IgD-negative memory B cell (primary cell): ENCODE results near the gene CCDC92. TPM values are rescaled to one million over a fixed set of nuclear protein-coding genes. Genes with fewer than 3 reads are reported as not detected.
A peak's percentile ranks its signal among the peaks of the same experiment; 100 is the strongest.

Experiments
- H3K27ac Mint-ChIP-seq, 3 donors: one replicate each; pipeline ENCODE4 v1.8.0; 2020 to 2022; ENCODE audit warnings: mild to moderate bottlenecking in 3 of 3, mixed read lengths in 3 of 3, moderate library complexity in 1 of 3
- H3K27me3 Mint-ChIP-seq: one replicate; pipeline ENCODE4 v1.8.0; 2021; ENCODE audit warnings: mixed read lengths
- H3K36me3 Mint-ChIP-seq: one replicate; pipeline ENCODE4 v1.8.0; 2020; ENCODE audit warnings: mild to moderate bottlenecking, mixed read lengths
- H3K4me1 Mint-ChIP-seq, 3 donors: one replicate each; pipeline ENCODE4 v1.8.0; 2020 to 2022; ENCODE audit warnings: mixed read lengths in 3 of 3, mild to moderate bottlenecking in 1 of 3
- H3K4me3 Mint-ChIP-seq, 4 donors: one replicate each; pipeline ENCODE4 v1.8.0; 2020 to 2022; ENCODE audit warnings: mild to moderate bottlenecking in 4 of 4, mixed read lengths in 4 of 4, moderate library complexity in 3 of 4
- H3K9me3 Mint-ChIP-seq, 3 donors: one replicate each; pipeline ENCODE4 v1.8.0; 2020 to 2021; ENCODE audit warnings: mixed read lengths in 3 of 3, mild to moderate bottlenecking in 1 of 3
- polyA plus RNA-seq: library from polyadenylated mRNA; unstranded; fragments of 300-500 nt; fragmentation: Illumina TruSeq; gene quantifications from one replicate; pipeline ENCODE4 v1.2.3, GENCODE V29; 2021

Gene CCDC92
- polyA plus RNA-seq, 1 donor from 2014 or later: 27.8 TPM

DNA sequence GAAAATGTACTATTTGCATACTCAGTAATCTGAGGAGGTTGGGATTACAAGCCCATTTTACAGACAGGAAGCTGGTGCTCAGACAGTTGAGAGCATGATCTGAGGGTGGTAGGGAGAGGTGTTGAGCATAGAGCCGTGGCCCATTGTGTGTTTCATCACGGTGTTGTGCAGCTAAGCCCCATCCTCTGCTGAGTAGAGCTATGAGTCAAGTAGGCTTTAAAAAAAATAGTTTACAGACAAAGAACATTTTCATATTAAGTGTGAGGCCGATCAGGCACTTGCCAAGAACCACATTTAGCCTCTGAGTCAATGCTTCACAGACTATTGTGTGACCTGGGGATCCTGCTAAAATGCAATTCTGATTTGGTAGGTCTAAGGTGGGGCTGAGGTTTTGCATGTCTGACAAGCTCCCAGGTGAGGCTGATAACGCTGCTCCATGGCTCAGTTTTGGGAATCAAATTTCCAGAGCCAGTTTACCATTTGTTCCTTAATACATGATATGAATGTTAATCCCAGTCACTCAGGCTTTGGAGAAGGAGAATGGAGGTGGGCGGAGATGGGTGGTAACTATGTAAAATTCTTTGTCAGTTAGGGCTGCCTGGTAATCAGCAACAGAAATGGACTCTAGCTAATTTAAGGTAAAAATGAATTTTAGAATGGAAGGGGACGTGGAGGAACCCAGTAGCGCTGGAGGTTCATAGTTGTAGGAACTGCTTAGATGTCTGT, 22.6 kb upstream of the CCDC92 start:
- Mint-ChIP-seq H3K4me1 (peaks cover 5 to 12% (median 7%) of the 10 kb centered on the region in 3 donors), H3K36me3 (peaks cover 8% of the 10 kb centered on the region), H3K9me3 (no peaks in the 10 kb centered on the region), H3K27me3 (no peaks in the 10 kb centered on the region), H3K27ac (peak overlapping the region in 1 of 3 donors; percentile 2), H3K4me3 (no peak overlapping the region)

- Mint-ChIP-seq H3K9me3 (no peaks in the 10 kb centered on the region), H3K27ac (no peak overlapping the region), H3K36me3 (peaks cover 9% of the 10 kb centered on the region), H3K27me3 (no peaks in the 10 kb centered on the region), H3K4me3 (no peak overlapping the region), H3K4me1 (peaks cover 9 to 17% (median 11%) of the 10 kb centered on the region in 3 donors)
Observed at GRCh38 chr12:123992118-123992825, 19.6 kb upstream of the CCDC92 start.

DNA sequence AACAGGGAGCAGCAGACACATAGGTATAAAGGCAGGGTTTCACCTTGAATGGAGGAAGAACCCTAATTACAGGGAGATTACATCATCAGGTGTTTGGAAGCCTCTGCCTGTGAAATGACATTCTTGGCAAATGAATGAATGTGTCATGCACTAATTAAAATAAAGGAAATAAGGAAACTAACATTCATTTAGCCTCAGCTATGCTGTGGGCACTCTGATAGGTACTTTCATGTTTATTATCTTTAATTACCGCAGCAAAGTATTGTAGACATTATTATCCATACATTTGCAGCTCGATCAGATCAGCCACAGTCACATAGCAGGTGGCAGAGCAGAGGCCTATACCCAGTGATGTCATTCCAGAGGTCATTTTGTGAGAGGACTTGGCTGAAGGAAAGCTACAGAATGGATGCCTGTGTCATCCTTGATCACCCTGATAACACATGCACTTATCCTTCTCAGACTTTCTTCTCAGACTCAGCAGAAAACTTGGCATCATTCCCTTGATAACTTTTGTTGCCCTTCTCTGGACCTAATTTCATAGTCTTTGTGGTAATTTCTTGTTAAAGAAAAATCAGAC, 18.8 kb upstream of the CCDC92 start:
- Mint-ChIP-seq H3K4me3 (no peak overlapping the region), H3K27ac (no peak overlapping the region), H3K36me3 (peaks cover 9% of the 10 kb centered on the region), H3K27me3 (no peaks in the 10 kb centered on the region), H3K4me1 (peaks cover 16 to 23% (median 18%) of the 10 kb centered on the region in 3 donors), H3K9me3 (no peaks in the 10 kb centered on the region)

DNA sequence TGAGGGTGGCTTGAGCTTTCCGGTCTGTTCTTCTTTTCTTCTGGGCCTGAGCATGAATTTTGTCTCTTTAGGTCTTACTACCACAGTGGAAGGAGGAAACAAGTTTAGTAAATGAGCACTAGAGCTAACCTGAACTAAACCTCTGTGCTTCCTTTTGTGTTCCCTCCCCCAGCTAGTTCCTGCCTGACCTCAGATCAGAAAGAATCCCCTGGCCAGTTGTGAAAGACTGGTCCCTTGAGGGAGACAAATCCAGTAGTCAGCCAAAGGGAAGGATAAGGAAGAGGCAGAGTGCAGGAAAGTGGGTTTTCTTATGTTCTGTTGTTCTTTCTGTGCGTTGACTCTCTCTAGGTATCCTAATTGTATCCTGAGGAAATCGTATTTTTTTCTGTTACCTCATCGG, 17.9 kb upstream of the CCDC92 start:
- H3K27me3 Mint-ChIP-seq: no peaks in the 10 kb centered on the region
- peak overlapping the region in 1 of 4 donors; percentile 51 for H3K4me3 Mint-ChIP-seq
- H3K9me3 Mint-ChIP-seq: no peaks in the 10 kb centered on the region
- H3K36me3 Mint-ChIP-seq: peaks cover 8% of the 10 kb centered on the region
- H3K4me1 Mint-ChIP-seq: peaks cover 18 to 25% (median 21%) of the 10 kb centered on the region in 3 donors
- peak overlapping the region in 1 of 3 donors; percentile 75 for H3K27ac Mint-ChIP-seq

DNA sequence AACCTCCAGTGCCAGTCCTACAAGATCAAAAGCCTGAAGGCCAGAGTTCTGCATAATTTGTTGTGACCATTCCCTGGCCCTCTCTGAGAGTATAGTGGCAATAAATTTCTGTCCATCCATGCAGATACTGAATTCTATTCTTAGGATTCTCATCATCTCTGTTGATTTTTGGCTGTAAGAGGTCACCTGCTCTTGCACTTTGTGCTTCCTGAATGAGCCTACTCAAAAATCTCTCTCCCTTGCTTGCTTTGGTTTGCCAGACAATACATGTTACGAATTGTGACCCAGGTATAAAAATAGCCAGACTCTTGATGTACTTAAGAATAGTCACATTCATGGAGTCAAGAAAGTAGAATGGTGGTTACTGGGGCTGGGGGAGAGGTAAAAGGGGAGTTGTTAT, 17.1 kb upstream of the CCDC92 start:
- Mint-ChIP-seq H3K27me3 (no peaks in the 10 kb centered on the region), H3K36me3 (peaks cover 7% of the 10 kb centered on the region), H3K27ac (peak overlapping the region in 1 of 3 donors; percentile 75), H3K9me3 (no peaks in the 10 kb centered on the region), H3K4me3 (no peak overlapping the region), H3K4me1 (peaks cover 15 to 22% (median 21%) of the 10 kb centered on the region in 3 donors)

- H3K36me3 Mint-ChIP-seq: peaks cover 5% of the 10 kb centered on the region
- H3K27me3 Mint-ChIP-seq: no peaks in the 10 kb centered on the region
- H3K4me3 Mint-ChIP-seq: no peak overlapping the region
- H3K9me3 Mint-ChIP-seq: no peaks in the 10 kb centered on the region
- H3K27ac Mint-ChIP-seq: no peak overlapping the region
- peaks cover 15 to 21% (median 19%) of the 10 kb centered on the region in 3 donors for H3K4me1 Mint-ChIP-seq
Observed at GRCh38 chr12:123989168-123989567, 16.5 kb upstream of the CCDC92 start.

DNA sequence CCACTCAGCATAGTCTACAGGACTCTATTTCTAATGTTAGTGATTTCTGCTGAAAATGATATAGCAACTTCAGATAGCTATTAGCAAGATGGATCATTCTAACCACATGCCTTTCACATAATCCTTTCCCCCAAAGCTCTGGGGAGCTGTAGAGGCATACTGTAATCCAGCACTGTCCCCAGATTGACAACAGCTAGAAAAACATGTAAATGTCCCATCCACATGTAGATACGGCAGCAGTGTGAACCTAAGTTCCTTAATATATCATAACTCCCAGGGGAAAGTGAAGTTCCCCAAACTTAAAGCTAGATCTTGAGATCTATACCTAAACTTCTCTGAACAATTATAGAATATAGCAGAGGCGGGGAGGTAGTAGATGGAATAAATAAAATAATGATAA, 14.4 kb upstream of the CCDC92 start:
- H3K27ac Mint-ChIP-seq: peak overlapping the region in 1 of 3 donors; percentile 38
- H3K9me3 Mint-ChIP-seq: no peaks in the 10 kb centered on the region
- H3K36me3 Mint-ChIP-seq: peaks cover 1% of the 10 kb centered on the region
- H3K4me3 Mint-ChIP-seq: no peak overlapping the region
- peaks cover 17 to 26% (median 21%) of the 10 kb centered on the region in 3 donors for H3K4me1 Mint-ChIP-seq
- H3K27me3 Mint-ChIP-seq: no peaks in the 10 kb centered on the region

- H3K9me3 Mint-ChIP-seq: no peaks in the 10 kb centered on the region
- no peaks in the 10 kb centered on the region for H3K27me3 Mint-ChIP-seq
- H3K36me3 Mint-ChIP-seq: peaks cover 1% of the 10 kb centered on the region
- H3K4me1 Mint-ChIP-seq: peaks cover 17 to 26% (median 21%) of the 10 kb centered on the region in 3 donors
- peak overlapping the region in 1 of 3 donors; percentile 38 for H3K27ac Mint-ChIP-seq
- H3K4me3 Mint-ChIP-seq: no peak overlapping the region
Observed at GRCh38 chr12:123986374-123986965, 13.8 kb upstream of the CCDC92 start.

GRCh38 chr12:123984903-123985302, 12.3 kb upstream of the CCDC92 start:
- H3K4me3 Mint-ChIP-seq: no peak overlapping the region
- H3K27ac Mint-ChIP-seq: peak overlapping the region in 1 of 3 donors; percentile 90
- peaks cover 17 to 22% (median 21%) of the 10 kb centered on the region in 3 donors for H3K4me1 Mint-ChIP-seq
- no peaks in the 10 kb centered on the region for H3K9me3 Mint-ChIP-seq
- H3K36me3 Mint-ChIP-seq: peaks cover 1% of the 10 kb centered on the region
- no peaks in the 10 kb centered on the region for H3K27me3 Mint-ChIP-seq

GRCh38 chr12:123983822-123984485, 11.3 kb upstream of the CCDC92 start:
- no peak overlapping the region for H3K4me3 Mint-ChIP-seq
- H3K27ac Mint-ChIP-seq: no peak overlapping the region
- peaks cover 16 to 20% (median 17%) of the 10 kb centered on the region in 3 donors for H3K4me1 Mint-ChIP-seq
- H3K9me3 Mint-ChIP-seq: no peaks in the 10 kb centered on the region
- no peaks in the 10 kb centered on the region for H3K27me3 Mint-ChIP-seq
- H3K36me3 Mint-ChIP-seq: peaks cover 1% of the 10 kb centered on the region

- H3K9me3 Mint-ChIP-seq: no peaks in the 10 kb centered on the region
- peaks cover 15 to 19% (median 16%) of the 10 kb centered on the region in 3 donors for H3K4me1 Mint-ChIP-seq
- no peaks in the 10 kb centered on the region for H3K27me3 Mint-ChIP-seq
- H3K4me3 Mint-ChIP-seq: no peak overlapping the region
- peak overlapping the region in 1 of 3 donors; percentile 26 for H3K27ac Mint-ChIP-seq
- peaks cover 1% of the 10 kb centered on the region for H3K36me3 Mint-ChIP-seq
Observed at GRCh38 chr12:123982269-123982668, 9.6 kb upstream of the CCDC92 start.

DNA sequence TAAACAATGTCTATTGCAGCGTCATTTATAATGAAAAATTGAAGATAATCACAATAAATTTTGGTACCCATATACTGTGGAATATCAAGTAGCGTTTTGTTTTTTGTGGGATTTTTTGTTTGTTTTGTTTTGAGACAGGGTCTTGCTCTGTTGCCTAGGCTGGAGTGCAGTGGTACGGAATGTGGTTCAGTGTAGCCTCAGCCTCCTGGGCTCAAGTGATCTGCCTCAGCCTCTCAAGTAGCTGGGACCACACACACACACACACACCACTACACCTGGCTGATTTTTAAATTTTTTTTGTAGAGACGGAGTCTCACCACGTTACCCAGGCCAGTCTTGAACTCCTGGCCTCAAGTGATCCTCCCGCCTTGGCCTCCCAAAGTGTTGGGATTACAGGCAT, 6.9 kb upstream of the CCDC92 start:
- no peaks in the 10 kb centered on the region for H3K27me3 Mint-ChIP-seq
- H3K4me1 Mint-ChIP-seq: peaks cover 9 to 12% (median 10%) of the 10 kb centered on the region in 3 donors
- no peak overlapping the region for H3K27ac Mint-ChIP-seq
- no peak overlapping the region for H3K4me3 Mint-ChIP-seq
- peaks cover 1% of the 10 kb centered on the region for H3K36me3 Mint-ChIP-seq
- H3K9me3 Mint-ChIP-seq: no peaks in the 10 kb centered on the region

- H3K4me3 Mint-ChIP-seq: no peak overlapping the region
- peak overlapping the region in 1 of 3 donors; percentile 5 for H3K27ac Mint-ChIP-seq
- H3K4me1 Mint-ChIP-seq: peaks cover 13 to 18% (median 16%) of the 10 kb centered on the region in 3 donors
- H3K27me3 Mint-ChIP-seq: no peaks in the 10 kb centered on the region
- H3K9me3 Mint-ChIP-seq: no peaks in the 10 kb centered on the region
- peaks cover 3% of the 10 kb centered on the region for H3K36me3 Mint-ChIP-seq
Observed at GRCh38 chr12:123976227-123976826, 3.7 kb upstream of the CCDC92 start.
